DOHH2 (cell line): Measurements from ENCODE around the gene EMP3.

Source experiments
- H3F3A ChIP-seq: fragments of 200-600 bp; sonication (generic), shearing (Covaris generic); 2 replicates; pipeline ENCODE4 v1.6.0; 2016; ENCODE audit warnings: antibody characterized with exemption, mild to moderate bottlenecking; ENCODE audit not compliant: control insufficient read depth, insufficient read depth
- H3K27ac ChIP-seq: fragments of 200-600 bp; sonication (generic); 2 replicates; pipeline ENCODE4 v1.5.1; 2014; ENCODE audit warnings: low read depth, mild to moderate bottlenecking, low read length, moderate library complexity
- H3K27me3 ChIP-seq: fragments of 200-600 bp; sonication (generic); 2 replicates; pipeline ENCODE4 v1.6.1; 2014; ENCODE audit warnings: mild to moderate bottlenecking, low read length, mixed read lengths; ENCODE audit not compliant: control insufficient read depth
- H3K36me3 ChIP-seq: fragments of 200-600 bp; sonication (generic); 2 replicates; pipeline ENCODE4 v1.6.1; 2014; ENCODE audit warnings: mild to moderate bottlenecking, low read length, moderate library complexity, mixed read lengths; ENCODE audit not compliant: control insufficient read depth
- H3K4me1 ChIP-seq: fragments of 200-600 bp; sonication (generic); 2 replicates; pipeline ENCODE4 v1.6.1; 2014; ENCODE audit warnings: mild to moderate bottlenecking, low read length, mixed read lengths; ENCODE audit not compliant: control insufficient read depth
- H3K4me2 ChIP-seq: fragments of 200-600 bp; sonication (generic); 2 replicates; pipeline ENCODE4 v1.6.0; 2014; ENCODE audit warnings: mild to moderate bottlenecking, low read length, moderate library complexity
- H3K4me3 ChIP-seq: fragments of 200-600 bp; sonication (generic); 2 replicates; pipeline ENCODE4 v1.5.1; 2014; ENCODE audit warnings: mild to moderate bottlenecking, low read length, mixed read lengths
- H3K79me2 ChIP-seq: fragments of 200-600 bp; sonication (generic); 2 replicates; pipeline ENCODE4 v1.6.1; 2014; ENCODE audit warnings: mild to moderate bottlenecking, low read length, mixed read lengths; ENCODE audit not compliant: control insufficient read depth
- H3K9me2 ChIP-seq: fragments of 200-600 bp; sonication (generic); replicated peaks from 2 replicates; pipeline ENCODE4 v1.6.1; 2014; ENCODE audit warnings: mild to moderate bottlenecking, low read length, mixed read lengths; ENCODE audit not compliant: control insufficient read depth
- H3K9me3 ChIP-seq: fragments of 200-600 bp; sonication (generic); 2 replicates; pipeline ENCODE4 v1.6.1; 2014; ENCODE audit warnings: antibody characterized with exemption, low read length, mixed read lengths; ENCODE audit not compliant: control insufficient read depth, insufficient read depth
- H4K20me1 ChIP-seq: fragments of 200-600 bp; sonication (generic); 2 replicates; pipeline ENCODE4 v1.6.0; 2014; ENCODE audit warnings: low read depth, mild to moderate bottlenecking, antibody characterized with exemption, low read length, moderate library complexity; ENCODE audit not compliant: control insufficient read depth, insufficient read depth
- CTCF ChIP-seq: fragments of 200-600 bp; sonication (generic); IDR thresholded peaks from one replicate; pipeline ENCODE4 v1.5.1; 2014; ENCODE audit warnings: antibody characterized with exemption, mild to moderate bottlenecking, low read depth, low read length; ENCODE audit not compliant: poor library complexity, severe bottlenecking
- EZH2phosphoT487 ChIP-seq: fragments of 200-600 bp; sonication (generic); IDR thresholded peaks from 2 replicates; pipeline ENCODE4 v1.6.1; 2017; ENCODE audit warnings: borderline replicate concordance, mild to moderate bottlenecking, antibody characterized with exemption, low read length, moderate library complexity, mixed read lengths

Gene EMP3

GRCh38 chr19:48330012-48330681 is 4.8 kb downstream of the EMP3 start:
- TF ChIP-seq EZH2phosphoT487: no peak
- TF ChIP-seq CTCF: peak; percentile 7
- peaks cover 8% of the 10 kb centered on the region for H3K9me3 ChIP-seq
- peak overlapping the region; percentile 85 for H3K4me3 ChIP-seq
- peaks cover 19% of the 10 kb centered on the region for H3F3A ChIP-seq
- H3K27me3 ChIP-seq: no peaks in the 10 kb centered on the region
- peaks cover 20% of the 10 kb centered on the region for H3K36me3 ChIP-seq
- H3K27ac ChIP-seq: peak overlapping the region; percentile 81
- peak overlapping the region; percentile 99 for H3K4me2 ChIP-seq
- no peaks in the 10 kb centered on the region for H3K9me2 ChIP-seq
- H4K20me1 ChIP-seq: no peaks in the 10 kb centered on the region
- peaks cover 27% of the 10 kb centered on the region for H3K79me2 ChIP-seq
- peaks cover 81% of the 10 kb centered on the region for H3K4me1 ChIP-seq

GRCh38 chr19:48332351-48332661 is 7.0 kb downstream of the EMP3 start:
- Histone ChIP-seq H3K36me3 (peaks cover 19% of the 10 kb centered on the region), H3K4me1 (peaks cover 63% of the 10 kb centered on the region), H3K27ac (peak overlapping the region; percentile 89), H3K4me2 (peak overlapping the region; percentile 82), H3K27me3 (no peaks in the 10 kb centered on the region), H3K9me2 (no peaks in the 10 kb centered on the region), H3K79me2 (peaks cover 17% of the 10 kb centered on the region), H3K4me3 (peak overlapping the region; percentile 76), H3K9me3 (peaks cover 8% of the 10 kb centered on the region), H3F3A (peaks cover 19% of the 10 kb centered on the region), H4K20me1 (no peaks in the 10 kb centered on the region)
- TF ChIP-seq CTCF: no peak
- TF ChIP-seq EZH2phosphoT487: no peak

GRCh38 chr19:48332662-48333466 is 7.5 kb downstream of the EMP3 start:
- Histone ChIP-seq H3K9me3 (peaks cover 8% of the 10 kb centered on the region), H3K79me2 (peaks cover 12% of the 10 kb centered on the region), H3K27ac (peak overlapping the region; percentile 89), H3K4me3 (peak overlapping the region; percentile 76), H3K27me3 (no peaks in the 10 kb centered on the region), H4K20me1 (no peaks in the 10 kb centered on the region), H3K9me2 (no peaks in the 10 kb centered on the region), H3K36me3 (peaks cover 14% of the 10 kb centered on the region), H3K4me1 (peaks cover 58% of the 10 kb centered on the region), H3F3A (peaks cover 19% of the 10 kb centered on the region), H3K4me2 (peak overlapping the region; percentile 82)
- TF ChIP-seq CTCF (no peak), EZH2phosphoT487 (no peak)
